Measurements from ENCODE around the gene BICRA.

DNA sequence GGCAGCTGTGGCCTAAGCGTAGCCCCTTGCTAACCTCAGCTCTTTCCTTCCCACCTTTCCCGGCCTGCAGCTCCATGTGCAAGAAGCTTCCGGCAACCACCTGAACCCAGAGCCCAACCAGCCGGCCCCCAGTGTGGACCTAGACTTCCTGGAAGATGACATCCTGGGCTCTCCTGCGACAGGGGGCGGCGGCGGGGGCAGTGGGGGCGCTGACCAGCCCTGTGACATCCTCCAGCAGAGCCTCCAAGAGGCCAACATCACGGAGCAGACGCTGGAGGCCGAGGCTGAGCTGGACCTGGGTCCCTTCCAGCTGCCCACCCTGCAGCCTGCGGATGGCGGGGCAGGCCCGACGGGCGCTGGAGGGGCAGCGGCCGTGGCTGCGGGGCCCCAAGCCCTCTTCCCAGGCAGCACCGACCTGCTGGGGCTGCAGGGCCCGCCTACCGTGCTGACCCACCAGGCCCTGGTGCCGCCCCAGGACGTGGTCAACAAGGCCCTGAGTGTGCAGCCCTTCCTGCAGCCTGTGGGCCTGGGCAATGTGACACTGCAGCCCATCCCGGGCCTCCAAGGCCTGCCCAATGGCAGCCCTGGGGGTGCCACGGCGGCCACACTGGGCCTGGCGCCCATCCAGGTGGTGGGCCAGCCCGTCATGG lies 70.4 kb downstream of the BICRA start:
- TF ChIP-seq, protein P1, sequence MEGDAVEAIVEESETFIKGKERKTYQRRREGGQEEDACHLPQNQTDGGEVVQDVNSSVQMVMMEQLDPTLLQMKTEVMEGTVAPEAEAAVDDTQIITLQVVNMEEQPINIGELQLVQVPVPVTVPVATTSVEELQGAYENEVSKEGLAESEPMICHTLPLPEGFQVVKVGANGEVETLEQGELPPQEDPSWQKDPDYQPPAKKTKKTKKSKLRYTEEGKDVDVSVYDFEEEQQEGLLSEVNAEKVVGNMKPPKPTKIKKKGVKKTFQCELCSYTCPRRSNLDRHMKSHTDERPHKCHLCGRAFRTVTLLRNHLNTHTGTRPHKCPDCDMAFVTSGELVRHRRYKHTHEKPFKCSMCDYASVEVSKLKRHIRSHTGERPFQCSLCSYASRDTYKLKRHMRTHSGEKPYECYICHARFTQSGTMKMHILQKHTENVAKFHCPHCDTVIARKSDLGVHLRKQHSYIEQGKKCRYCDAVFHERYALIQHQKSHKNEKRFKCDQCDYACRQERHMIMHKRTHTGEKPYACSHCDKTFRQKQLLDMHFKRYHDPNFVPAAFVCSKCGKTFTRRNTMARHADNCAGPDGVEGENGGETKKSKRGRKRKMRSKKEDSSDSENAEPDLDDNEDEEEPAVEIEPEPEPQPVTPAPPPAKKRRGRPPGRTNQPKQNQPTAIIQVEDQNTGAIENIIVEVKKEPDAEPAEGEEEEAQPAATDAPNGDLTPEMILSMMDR (IDR thresholded peaks at IDR 0.05; ENCODE audit: poor library complexity): no peak
- no peak for TF ChIP-seq EZH2phosphoT487 (IDR thresholded peaks at IDR 0.05; ENCODE audit: low read depth, severe bottlenecking, unreplicated experiment)

All from hepatocyte (in vitro differentiated cells).